ENCODE data around the gene DDX42. TPM values are rescaled to one million over a fixed set of nuclear protein-coding genes. Genes with fewer than 3 reads are reported as not detected.

DDX42 gene
- total RNA-seq, 2 experiments from 2014 or later: 112 to 117 TPM

DNA sequence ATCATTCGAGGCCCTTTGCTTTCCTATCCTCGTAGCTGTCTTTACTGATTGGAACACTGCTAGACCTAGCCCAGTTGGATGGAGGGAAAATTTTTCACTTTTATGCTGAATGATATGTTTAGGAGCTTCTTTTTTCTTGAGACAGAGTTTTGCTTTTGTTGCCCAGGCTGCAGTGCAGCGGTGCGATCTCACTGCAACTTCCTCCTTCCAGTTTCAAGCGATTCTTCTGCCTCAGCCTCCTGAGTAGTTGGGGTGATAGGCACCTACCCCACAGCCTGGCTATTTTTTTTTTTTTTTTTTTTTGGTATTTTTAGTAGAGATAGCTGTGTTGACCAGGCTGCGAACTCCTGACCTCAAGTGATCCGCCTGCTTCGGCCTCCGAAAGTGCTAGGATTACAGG lies 36.0 kb downstream of the DDX42 start:
- Histone ChIP-seq H3K27ac (ENCODE audit: low read depth in 1 of 2, low read length in 2 of 2) (no peak overlapping the region), H3K4me3 (ENCODE audit: low read length) (no peak overlapping the region), H3K27me3 (ENCODE audit: control insufficient read depth in 1 of 2, insufficient read depth in 2 of 2, low read length in 2 of 2) (no peaks in the 10 kb centered on the region), H3K36me3 (ENCODE audit: insufficient read depth, low read length) (peaks cover 99% of the 10 kb centered on the region), H3K4me1 (ENCODE audit: insufficient read depth, low read length) (no peaks in the 10 kb centered on the region), H3K9me3 (ENCODE audit: control insufficient read depth in 1 of 2, insufficient read depth in 1 of 2, low read length in 2 of 2) (no peaks in the 10 kb centered on the region)
- ChIA-PET CTCF (interaction anchor here (1.9 kb wide), 1 partner anchor 10 kb away, joined by 6 read pairs; no protein-coding TSS in a partner anchor), POLR2A (interaction anchor here (1.1 to 1.3 kb wide), 3 partner anchors 9 to 112 kb away, joined by 3 to 5 read pairs (median 3); partner anchors contain the start of genes CCDC47 and DDX42)
- TF ChIP-seq, protein P1, sequence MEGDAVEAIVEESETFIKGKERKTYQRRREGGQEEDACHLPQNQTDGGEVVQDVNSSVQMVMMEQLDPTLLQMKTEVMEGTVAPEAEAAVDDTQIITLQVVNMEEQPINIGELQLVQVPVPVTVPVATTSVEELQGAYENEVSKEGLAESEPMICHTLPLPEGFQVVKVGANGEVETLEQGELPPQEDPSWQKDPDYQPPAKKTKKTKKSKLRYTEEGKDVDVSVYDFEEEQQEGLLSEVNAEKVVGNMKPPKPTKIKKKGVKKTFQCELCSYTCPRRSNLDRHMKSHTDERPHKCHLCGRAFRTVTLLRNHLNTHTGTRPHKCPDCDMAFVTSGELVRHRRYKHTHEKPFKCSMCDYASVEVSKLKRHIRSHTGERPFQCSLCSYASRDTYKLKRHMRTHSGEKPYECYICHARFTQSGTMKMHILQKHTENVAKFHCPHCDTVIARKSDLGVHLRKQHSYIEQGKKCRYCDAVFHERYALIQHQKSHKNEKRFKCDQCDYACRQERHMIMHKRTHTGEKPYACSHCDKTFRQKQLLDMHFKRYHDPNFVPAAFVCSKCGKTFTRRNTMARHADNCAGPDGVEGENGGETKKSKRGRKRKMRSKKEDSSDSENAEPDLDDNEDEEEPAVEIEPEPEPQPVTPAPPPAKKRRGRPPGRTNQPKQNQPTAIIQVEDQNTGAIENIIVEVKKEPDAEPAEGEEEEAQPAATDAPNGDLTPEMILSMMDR (IDR thresholded peaks at IDR 0.05): no peak
- ATAC-seq (ENCODE audit: poor library complexity): no peak
- peak overlapping the region; percentile 9 for H3K27ac Mint-ChIP-seq
- peaks cover 96% of the 10 kb centered on the region for H3K36me3 Mint-ChIP-seq (ENCODE audit: low read depth)
- no peaks in the 10 kb centered on the region for H3K27me3 Mint-ChIP-seq
- no peak overlapping the region for H3K4me3 Mint-ChIP-seq
- no peak for DNase-seq
- intact Hi-C loops (cut with DNase I, micrococcal nuclease): no loop called here
- H3K4me1 Mint-ChIP-seq (ENCODE audit: low read depth): no peaks in the 10 kb centered on the region
- H3K9me3 Mint-ChIP-seq: no peaks in the 10 kb centered on the region

DNA sequence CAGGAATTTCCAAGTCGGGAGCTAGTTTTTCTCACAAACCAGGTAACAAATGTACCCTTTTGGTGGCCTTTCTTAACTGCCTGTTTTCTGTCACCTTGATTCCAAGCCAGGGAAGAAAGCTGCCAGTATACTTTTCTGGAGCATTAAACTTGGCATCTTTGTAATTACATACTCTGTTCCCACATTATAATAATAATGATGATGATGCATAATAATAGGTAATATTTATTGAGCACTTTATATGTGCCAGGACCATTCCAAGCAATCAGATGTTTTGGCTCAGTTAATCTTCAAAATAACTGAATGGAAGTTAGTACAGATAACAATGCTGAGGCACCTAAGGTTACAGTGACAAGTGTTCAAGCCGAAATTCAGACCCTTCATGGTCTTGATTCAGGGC lies 42.2 kb downstream of the DDX42 start:
- no peak for DNase-seq
- H3K9me3 ChIP-seq (ENCODE audit: control insufficient read depth in 1 of 2, insufficient read depth in 1 of 2, low read length in 2 of 2): no peaks in the 10 kb centered on the region
- H3K36me3 ChIP-seq (ENCODE audit: insufficient read depth, low read length): peaks cover 95% of the 10 kb centered on the region
- TF ChIP-seq, protein P1 (IDR thresholded peaks at IDR 0.05): no peak
- no peak overlapping the region for H3K4me3 Mint-ChIP-seq
- no peak for ATAC-seq (ENCODE audit: poor library complexity)
- intact Hi-C loops (cut with DNase I, micrococcal nuclease): no loop called here
- H3K27me3 ChIP-seq (ENCODE audit: control insufficient read depth in 1 of 2, insufficient read depth in 2 of 2, low read length in 2 of 2): no peaks in the 10 kb centered on the region
- no peaks in the 10 kb centered on the region for H3K4me1 Mint-ChIP-seq (ENCODE audit: low read depth)
- H3K36me3 Mint-ChIP-seq (ENCODE audit: low read depth): peaks cover 100% of the 10 kb centered on the region
- no peak overlapping the region for H3K27ac Mint-ChIP-seq
- POLR2A ChIA-PET: interaction anchor here (1.0 to 1.2 kb wide), 3 partner anchors 43 to 119 kb away, joined by 3 to 4 read pairs (median 3); partner anchors contain the start of gene CCDC47
- H3K27me3 Mint-ChIP-seq: no peaks in the 10 kb centered on the region
- H3K27ac ChIP-seq (ENCODE audit: low read depth in 1 of 2, low read length in 2 of 2): no peak overlapping the region
- no peak overlapping the region for H3K4me3 ChIP-seq (ENCODE audit: low read length)
- CTCF ChIA-PET: no interaction called here
- peaks cover 8% of the 10 kb centered on the region for H3K4me1 ChIP-seq (ENCODE audit: insufficient read depth, low read length)
- no peaks in the 10 kb centered on the region for H3K9me3 Mint-ChIP-seq

DNA sequence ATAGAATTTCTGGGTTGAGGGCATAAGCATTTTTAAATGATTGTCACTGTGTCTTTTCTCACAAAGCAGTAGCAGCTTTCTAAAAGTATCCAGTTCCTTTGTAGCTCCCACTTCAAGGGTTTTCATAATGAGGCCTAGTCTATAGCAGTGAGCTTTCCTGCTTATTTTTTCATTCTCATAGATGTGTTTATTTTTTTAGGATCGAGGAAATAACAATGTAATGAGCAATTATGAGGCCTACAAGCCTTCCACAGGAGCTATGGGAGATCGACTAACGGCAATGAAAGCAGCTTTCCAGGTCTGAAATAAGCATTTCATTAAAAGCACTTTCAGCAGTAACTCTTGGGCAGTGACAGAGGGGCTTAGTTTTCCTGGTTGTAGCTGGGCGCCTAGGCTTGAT lies 42.7 kb downstream of the DDX42 start:
- H3K9me3 ChIP-seq (ENCODE audit: control insufficient read depth in 1 of 2, insufficient read depth in 1 of 2, low read length in 2 of 2): no peaks in the 10 kb centered on the region
- Mint-ChIP-seq H3K4me1 (ENCODE audit: low read depth) (peaks cover under 1% of the 10 kb centered on the region), H3K27me3 (no peaks in the 10 kb centered on the region), H3K36me3 (ENCODE audit: low read depth) (peaks cover 100% of the 10 kb centered on the region), H3K27ac (no peak overlapping the region), H3K4me3 (no peak overlapping the region), H3K9me3 (no peaks in the 10 kb centered on the region)
- no peak for DNase-seq
- intact Hi-C loops (cut with DNase I, micrococcal nuclease): no loop called here
- H3K27me3 ChIP-seq (ENCODE audit: control insufficient read depth in 1 of 2, insufficient read depth in 2 of 2, low read length in 2 of 2): no peaks in the 10 kb centered on the region
- ChIA-PET POLR2A (interaction anchor here (1.0 to 1.1 kb wide), 2 partner anchors 43 to 76 kb away, joined by 3 to 4 read pairs; partner anchors contain the start of gene CCDC47), CTCF (no interaction called here)
- TF ChIP-seq, protein P1 (IDR thresholded peaks at IDR 0.05): no peak
- ATAC-seq (ENCODE audit: poor library complexity): no peak
- H3K36me3 ChIP-seq (ENCODE audit: insufficient read depth, low read length): peaks cover 95% of the 10 kb centered on the region
- peaks cover 8% of the 10 kb centered on the region for H3K4me1 ChIP-seq (ENCODE audit: insufficient read depth, low read length)
- H3K27ac ChIP-seq (ENCODE audit: low read depth in 1 of 2, low read length in 2 of 2): no peak overlapping the region
- no peak overlapping the region for H3K4me3 ChIP-seq (ENCODE audit: low read length)

Measured in CD4-positive, alpha-beta T cell (primary cell).